HCT116 (cell line): ENCODE data around the gene BPIFB3.
A peak's percentile ranks its signal among the peaks of the same experiment; 100 is the strongest.

Experiments used
- CBX3 ChIP-seq: IDR thresholded peaks from 2 replicates; pipeline ENCODE4 v1.6.1; 2012; ENCODE audit warnings: low read depth
- CEBPB ChIP-seq: IDR thresholded peaks from 2 replicates; pipeline ENCODE4 v1.6.1; 2012; ENCODE audit warnings: low read depth
- CTCF ChIP-seq, 3 experiments: fragments of 200-600 bp in 1 of 3; sonication (generic) in 1 of 3; IDR thresholded peaks in 2 of 3; conservative IDR thresholded peaks in 1 of 3; 2 replicates each; pipeline ENCODE4 v1.5.1; 2012 to 2017; ENCODE audit warnings: low read depth in 2 of 3, low read length in 2 of 3, antibody characterized with exemption in 1 of 3, borderline replicate concordance in 1 of 3, control low read depth in 1 of 3, mild to moderate bottlenecking in 1 of 3, mixed read lengths in 1 of 3, mixed run types in 1 of 3, moderate library complexity in 1 of 3; ENCODE audit not compliant: insufficient read depth in 1 of 3
- POLR2A ChIP-seq: IDR thresholded peaks from 2 replicates; pipeline ENCODE4 v1.7.0; 2011; ENCODE audit warnings: borderline replicate concordance; ENCODE audit not compliant: insufficient read depth, insufficient read length; ENCODE audit errors: extremely low read depth
- POLR2AphosphoS5 ChIP-seq: IDR thresholded peaks from 2 replicates; pipeline ENCODE4 v1.6.1; 2011; ENCODE audit warnings: mild to moderate bottlenecking, low read depth, low read length, moderate library complexity
- RAD21 ChIP-seq: IDR thresholded peaks from 2 replicates; pipeline ENCODE4 v1.6.1; 2012; ENCODE audit warnings: low read depth, mild to moderate bottlenecking
- ZFX ChIP-seq: fragments of 450-650 bp; IDR thresholded peaks from 2 replicates; pipeline ENCODE4 v1.6.1; 2017

GRCh38 chr20:33076662-33077372, 23.1 kb downstream of the BPIFB3 start:
- TF ChIP-seq POLR2AphosphoS5 = no peak
- no peak for TF ChIP-seq POLR2A
- TF ChIP-seq CEBPB = no peak
- TF ChIP-seq RAD21 = peak; percentile 63
- no peak for TF ChIP-seq CBX3
- TF ChIP-seq ZFX = no peak
- TF ChIP-seq CTCF (IDR thresholded peaks at IDR 0.05 in 2 of 3, conservative IDR thresholded peaks at IDR 0.05 in 1 of 3; ENCODE audit: borderline replicate concordance in 1 of 3, insufficient read depth in 1 of 3, low read depth in 2 of 3, low read length in 2 of 3) = peak; percentile 52 to 87 (median 80); a peak in 5 of 6 replicates
